CD4-positive, alpha-beta memory T cell (primary cell): Measurements from ENCODE around the gene PSMD2. TPM values are rescaled to one million over a fixed set of nuclear protein-coding genes. Genes with fewer than 3 reads are reported as not detected.

Experiments used
- CTCF ChIA-PET: fragments of 350-600 bp; sonication (Branson Sonifier 250); formaldehyde crosslinking; loops from one replicate; lab custom pipeline; 2021; ENCODE audit warnings: inconsistent platforms; ENCODE audit not compliant: partially characterized antibody; lab: Charles Lee
- POLR2A ChIA-PET: fragments of 350-600 bp; sonication (Branson Sonifier 250); formaldehyde crosslinking; loops from one replicate; lab custom pipeline; 2021; ENCODE audit not compliant: partially characterized antibody; lab: Charles Lee
- DNase-seq, 5 donors: peaks; one replicate each; pipeline versions ENCODE4 v3.0.0 to v3.0.0-alpha.2; 2020 to 2022; ENCODE audit warnings: mixed read lengths in 1 of 5
- H3K27ac ChIP-seq: one replicate; pipeline ENCODE4 v1.7.0; 2013; ENCODE audit warnings: low read depth, low read length
- H3K27me3 ChIP-seq: 2 replicates; pipeline ENCODE4 v1.7.0; 2013; ENCODE audit warnings: mild to moderate bottlenecking, low read length, moderate library complexity; ENCODE audit not compliant: insufficient read depth
- H3K36me3 ChIP-seq: 2 replicates; pipeline ENCODE4 v1.7.0; 2013; ENCODE audit warnings: mild to moderate bottlenecking, low read length, moderate library complexity; ENCODE audit not compliant: insufficient read depth
- H3K4me1 ChIP-seq: 2 replicates; pipeline ENCODE4 v1.7.0; 2013; ENCODE audit warnings: mild to moderate bottlenecking, low read length, moderate library complexity; ENCODE audit not compliant: insufficient read depth
- H3K4me3 ChIP-seq, 2 donors: one replicate each; pipeline ENCODE4 v1.7.0; 2013; ENCODE audit warnings: low read length in 2 of 2, mild to moderate bottlenecking in 1 of 2
- H3K9me3 ChIP-seq, 2 donors: one replicate each; pipeline ENCODE4 v1.7.0; 2013; ENCODE audit warnings: low read length in 2 of 2, control low read depth in 1 of 2; ENCODE audit not compliant: control insufficient read depth in 1 of 2
- H3K27ac Mint-ChIP-seq, 7 donors: one replicate each; pipeline ENCODE4 v1.8.0; 2020 to 2021; ENCODE audit warnings: mixed read lengths in 7 of 7, mild to moderate bottlenecking in 6 of 7, inconsistent platforms in 3 of 7, moderate library complexity in 3 of 7
- H3K27me3 Mint-ChIP-seq, 2 donors: one replicate each; pipeline ENCODE4 v1.8.0; 2020 to 2021; ENCODE audit warnings: mixed read lengths in 2 of 2
- H3K36me3 Mint-ChIP-seq, 2 donors: one replicate each; pipeline ENCODE4 v1.8.0; 2020 to 2021; ENCODE audit warnings: mixed read lengths in 2 of 2, inconsistent platforms in 1 of 2, mild to moderate bottlenecking in 1 of 2
- H3K4me1 Mint-ChIP-seq, 4 donors: one replicate each; pipeline ENCODE4 v1.8.0; 2020 to 2021; ENCODE audit warnings: mixed read lengths in 4 of 4, mild to moderate bottlenecking in 1 of 4
- H3K4me3 Mint-ChIP-seq, 8 donors: one replicate each; pipeline ENCODE4 v1.8.0; 2020 to 2021; ENCODE audit warnings: mixed read lengths in 8 of 8, mild to moderate bottlenecking in 7 of 8, moderate library complexity in 6 of 8, inconsistent platforms in 3 of 8
- H3K9me3 Mint-ChIP-seq, 8 donors: one replicate each; pipeline ENCODE4 v1.8.0; 2020 to 2021; ENCODE audit warnings: mixed read lengths in 8 of 8, mild to moderate bottlenecking in 5 of 8, inconsistent platforms in 3 of 8, moderate library complexity in 1 of 8
- intact Hi-C: fragments of 100-400 bp; cut with micrococcal nuclease; formaldehyde crosslinking; loops from one replicate; pipeline ENCODE4 v1.15.1; 2023
- polyA plus RNA-seq, 2 donors: library from polyadenylated mRNA; unstranded; fragments of 300-500 nt; fragmentation: Illumina TruSeq; gene quantifications; one replicate each; pipeline ENCODE4 v1.2.3, GENCODE V29; 2021
- total RNA-seq, 2 experiments: library from RNA; stranded (reverse); gene quantifications; one replicate each; pipeline ENCODE4 v1.2.3, GENCODE V29; 2021

Gene PSMD2
- total and polyA plus RNA-seq, 4 experiments from 2014 or later = 148 to 298 (median 175) TPM

DNA sequence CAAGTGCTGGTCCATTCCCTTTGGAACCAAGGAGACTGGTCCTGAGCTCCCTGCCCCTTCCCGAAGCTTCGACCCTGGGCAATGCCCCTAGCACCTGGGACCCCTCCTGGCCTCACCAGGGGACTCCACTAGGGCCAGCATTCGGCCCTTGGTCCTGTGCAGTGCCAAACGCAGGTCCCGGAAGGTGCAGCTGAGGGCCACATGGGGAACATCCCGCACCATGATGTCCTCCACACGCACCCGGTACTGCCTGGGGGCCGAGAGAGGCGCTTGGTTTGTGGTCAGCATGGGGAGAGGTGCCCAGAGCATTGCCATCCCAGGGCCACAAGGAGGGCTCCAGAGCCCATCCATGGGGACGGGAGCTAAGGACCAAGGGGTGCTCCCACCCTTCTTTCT lies 54.5 kb downstream of the PSMD2 start:
- no peak for DNase-seq
- no peaks in the 10 kb centered on the region for H3K27me3 ChIP-seq
- ChIA-PET POLR2A (interaction anchor here (0.9 to 1.3 kb wide), 3 partner anchors 9 to 51 kb away, joined by 3 read pairs; no protein-coding TSS in a partner anchor), CTCF (interaction anchor here (0.7 to 4.4 kb wide), 23 partner anchors 9 to 458 kb away, joined by 3 to 32 read pairs (median 4); partner anchors contain the start of genes CLCN2, FAM131A, POLR2H and VWA5B2)
- peaks cover 10% of the 10 kb centered on the region for H3K4me1 ChIP-seq
- Mint-ChIP-seq H3K36me3 (peaks cover 0 to 3% of the 10 kb centered on the region in 2 donors), H3K9me3 (no peaks in the 10 kb centered on the region), H3K27me3 (no peaks in the 10 kb centered on the region), H3K4me3 (no peak overlapping the region), H3K27ac (no peak overlapping the region), H3K4me1 (peaks cover 0 to 5% (median 0%) of the 10 kb centered on the region in 4 donors)
- no peaks in the 10 kb centered on the region for H3K36me3 ChIP-seq
- no peak overlapping the region for H3K4me3 ChIP-seq
- no peak overlapping the region for H3K27ac ChIP-seq
- intact Hi-C loops = loop anchor here (5.0 kb wide), 1 partner anchor 114 kb away; no protein-coding TSS in a partner anchor
- no peaks in the 10 kb centered on the region for H3K9me3 ChIP-seq

DNA sequence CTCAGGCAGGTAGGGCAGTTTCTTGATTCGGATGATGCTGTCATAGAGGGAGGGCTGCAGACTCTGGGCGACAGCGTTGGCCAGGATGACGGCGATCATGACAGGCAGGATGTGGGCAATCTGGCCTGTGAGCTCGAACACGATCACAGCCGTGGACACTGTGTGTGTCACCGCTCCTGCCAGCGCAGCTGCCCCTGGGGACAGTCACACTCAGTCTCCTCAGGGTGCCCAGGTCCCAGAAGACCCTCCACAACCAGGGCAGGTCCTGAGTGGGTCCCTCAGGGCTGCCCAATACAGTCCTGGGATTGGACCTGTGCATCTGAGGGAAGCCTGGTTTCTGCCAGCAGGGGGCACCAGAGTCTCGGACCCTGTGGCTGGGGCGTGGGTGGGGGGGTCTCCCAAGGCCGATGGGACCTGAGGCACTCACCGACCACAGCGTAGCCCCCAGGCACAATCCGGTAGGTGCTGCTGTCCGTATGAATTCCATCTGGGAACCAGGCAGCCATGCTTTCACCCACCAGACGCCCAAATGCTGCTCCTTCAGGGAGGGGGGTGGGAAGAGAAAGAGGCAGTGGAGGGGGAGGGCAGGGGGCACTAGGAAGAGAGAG lies 55.2 kb downstream of the PSMD2 start:
- POLR2A ChIA-PET = interaction anchor here (1.0 to 1.3 kb wide), 2 partner anchors 8 to 52 kb away, joined by 3 read pairs; no protein-coding TSS in a partner anchor
- H3K27me3 Mint-ChIP-seq = no peaks in the 10 kb centered on the region
- Histone ChIP-seq H3K36me3 (no peaks in the 10 kb centered on the region), H3K9me3 (no peaks in the 10 kb centered on the region), H3K27me3 (no peaks in the 10 kb centered on the region), H3K4me3 (no peak overlapping the region), H3K27ac (no peak overlapping the region), H3K4me1 (peaks cover 10% of the 10 kb centered on the region)
- intact Hi-C loops = loop anchor here (1.0 to 5.0 kb wide), 3 partner anchors 113 to 190 kb away; no protein-coding TSS in a partner anchor
- DNase-seq = peak in 4 of 5 donors; percentile 39 to 55 (median 43)
- H3K4me3 Mint-ChIP-seq = peak overlapping the region in 1 of 8 donors; percentile 15
- peaks cover 0 to 3% of the 10 kb centered on the region in 2 donors for H3K36me3 Mint-ChIP-seq
- peaks cover 0 to 5% (median 0%) of the 10 kb centered on the region in 4 donors for H3K4me1 Mint-ChIP-seq
- H3K9me3 Mint-ChIP-seq = no peaks in the 10 kb centered on the region
- no peak overlapping the region for H3K27ac Mint-ChIP-seq
- CTCF ChIA-PET = interaction anchor here (0.7 to 4.4 kb wide), 23 partner anchors 8 to 459 kb away, joined by 3 to 32 read pairs (median 4); partner anchors contain the start of genes CLCN2, FAM131A, POLR2H and VWA5B2

- intact Hi-C loops = loop anchor here (1.0 to 5.0 kb wide), 3 partner anchors 113 to 190 kb away; no protein-coding TSS in a partner anchor
- no peaks in the 10 kb centered on the region for H3K27me3 Mint-ChIP-seq
- no peak for DNase-seq
- Histone ChIP-seq H3K27me3 (no peaks in the 10 kb centered on the region), H3K4me3 (no peak overlapping the region), H3K9me3 (no peaks in the 10 kb centered on the region), H3K27ac (no peak overlapping the region), H3K36me3 (no peaks in the 10 kb centered on the region), H3K4me1 (peaks cover 10% of the 10 kb centered on the region)
- peaks cover 0 to 3% of the 10 kb centered on the region in 2 donors for H3K36me3 Mint-ChIP-seq
- H3K4me1 Mint-ChIP-seq = peaks cover 0 to 5% (median under 1%) of the 10 kb centered on the region in 4 donors
- no peaks in the 10 kb centered on the region for H3K9me3 Mint-ChIP-seq
- H3K27ac Mint-ChIP-seq = no peak overlapping the region
- H3K4me3 Mint-ChIP-seq = no peak overlapping the region
- POLR2A ChIA-PET = no interaction called here
- CTCF ChIA-PET = interaction anchor here (1.0 to 4.4 kb wide), 9 partner anchors 9 to 187 kb away, joined by 3 to 32 read pairs (median 7); no protein-coding TSS in a partner anchor
Measured at GRCh38 chr3:184354754-184355153, 55.7 kb downstream of the PSMD2 start.

- no peak for DNase-seq
- Mint-ChIP-seq H3K4me3 (peak overlapping the region in 1 of 8 donors; percentile 46), H3K9me3 (no peaks in the 10 kb centered on the region), H3K27ac (peak overlapping the region in 1 of 7 donors; percentile 58), H3K36me3 (peaks cover 0 to 3% of the 10 kb centered on the region in 2 donors), H3K27me3 (no peaks in the 10 kb centered on the region), H3K4me1 (peaks cover 0 to 5% (median 4%) of the 10 kb centered on the region in 4 donors)
- Histone ChIP-seq H3K4me1 (peaks cover 12% of the 10 kb centered on the region), H3K4me3 (no peak overlapping the region), H3K36me3 (no peaks in the 10 kb centered on the region), H3K27ac (no peak overlapping the region), H3K9me3 (no peaks in the 10 kb centered on the region), H3K27me3 (no peaks in the 10 kb centered on the region)
- CTCF ChIA-PET = interaction anchor here (1.0 to 4.4 kb wide), 8 partner anchors 9 to 187 kb away, joined by 3 to 32 read pairs (median 10); no protein-coding TSS in a partner anchor
- POLR2A ChIA-PET = no interaction called here
- intact Hi-C loops = no loop called here
Measured at GRCh38 chr3:184355261-184356040, 56.4 kb downstream of the PSMD2 start.

DNA sequence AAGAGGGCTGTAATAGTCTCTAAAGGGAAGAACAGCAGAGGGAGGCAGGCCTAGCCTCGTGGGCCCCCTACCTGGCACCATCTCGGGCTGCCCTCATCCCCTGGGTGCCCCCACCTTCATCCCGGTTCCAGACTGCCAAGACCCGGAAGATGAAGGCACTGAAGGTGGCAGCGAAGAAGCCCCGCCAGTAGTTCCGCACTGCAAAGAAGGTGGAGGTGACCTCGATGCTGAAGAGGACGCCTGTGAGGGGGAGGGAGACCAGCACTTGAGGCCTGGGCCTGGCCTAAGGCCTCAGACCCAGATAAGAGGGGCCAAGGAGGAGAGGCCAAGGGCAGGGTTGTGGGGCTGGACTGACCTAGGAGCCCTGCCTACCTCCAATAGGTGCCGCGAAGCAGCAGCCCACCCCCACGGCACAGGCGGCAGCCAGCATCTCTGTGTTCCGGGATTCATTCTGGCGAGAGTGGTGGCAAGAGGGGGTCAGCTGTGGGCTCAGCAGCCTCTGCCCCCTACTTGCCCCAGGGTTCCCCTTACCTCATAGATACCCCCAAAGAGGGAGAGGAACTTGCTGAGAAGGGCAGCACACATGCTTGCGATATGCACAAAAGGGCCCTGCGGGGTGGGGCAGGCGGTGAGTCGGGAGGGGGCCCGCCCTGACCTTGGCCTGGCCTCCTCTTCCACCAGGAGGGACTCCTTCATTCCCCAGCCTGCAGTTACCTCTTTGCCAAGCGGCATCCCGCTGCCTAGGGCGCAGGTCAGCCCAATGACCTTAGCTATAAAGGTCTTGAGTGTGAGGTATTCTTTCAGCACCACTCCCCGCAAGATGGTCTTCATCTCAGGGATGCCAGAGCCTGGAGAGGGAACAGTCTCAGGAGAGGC lies 58.4 kb downstream of the PSMD2 start:
- Histone ChIP-seq H3K4me3 (no peak overlapping the region), H3K27ac (no peak overlapping the region), H3K9me3 (no peaks in the 10 kb centered on the region), H3K27me3 (no peaks in the 10 kb centered on the region), H3K36me3 (no peaks in the 10 kb centered on the region), H3K4me1 (peaks cover 20% of the 10 kb centered on the region)
- Mint-ChIP-seq H3K27ac (no peak overlapping the region), H3K27me3 (no peaks in the 10 kb centered on the region), H3K9me3 (no peaks in the 10 kb centered on the region), H3K4me1 (peaks cover 3 to 15% (median 9%) of the 10 kb centered on the region in 4 donors), H3K4me3 (no peak overlapping the region), H3K36me3 (peaks cover 3% of the 10 kb centered on the region in 2 donors)
- intact Hi-C loops = no loop called here
- ChIA-PET POLR2A (no interaction called here), CTCF (interaction anchor here (4.4 kb wide), 1 partner anchor 15 kb away, joined by 32 read pairs; no protein-coding TSS in a partner anchor)
- DNase-seq = no peak

GRCh38 chr3:184358124-184358767 lies 59.2 kb downstream of the PSMD2 start:
- Mint-ChIP-seq H3K9me3 (no peaks in the 10 kb centered on the region), H3K4me1 (peaks cover 3 to 19% (median 10%) of the 10 kb centered on the region in 4 donors), H3K27me3 (no peaks in the 10 kb centered on the region), H3K4me3 (peak overlapping the region in 1 of 8 donors; percentile 15), H3K36me3 (peaks cover 3 to 6% of the 10 kb centered on the region in 2 donors), H3K27ac (no peak overlapping the region)
- Histone ChIP-seq H3K4me3 (no peak overlapping the region), H3K27ac (no peak overlapping the region), H3K36me3 (no peaks in the 10 kb centered on the region), H3K27me3 (no peaks in the 10 kb centered on the region), H3K9me3 (no peaks in the 10 kb centered on the region), H3K4me1 (peaks cover 20% of the 10 kb centered on the region)
- intact Hi-C loops = no loop called here
- CTCF ChIA-PET = no interaction called here
- DNase-seq = no peak
- POLR2A ChIA-PET = no interaction called here
